Activated B cell treated with CpG ODN at 0.5 μM for 24 hours (primary cell): ENCODE data around the gene RTL10. TPM values are rescaled to one million over a fixed set of nuclear protein-coding genes. Genes with fewer than 3 reads are reported as not detected.

Experiments used
- ATAC-seq: fragments of 200-7000 bp; cut with Tn5 transposase; one replicate; pipeline ENCODE4 v1.10.0; 2021; ENCODE audit warnings: low read depth, mild to moderate bottlenecking, moderate library complexity
- CTCF ChIA-PET: fragments of 350-600 bp; sonication (Branson Sonifier 250); formaldehyde crosslinking; loops from one replicate; lab custom pipeline; 2021; ENCODE audit warnings: antibody characterized with exemption; lab: Charles Lee
- POLR2A ChIA-PET: fragments of 350-600 bp; sonication (Branson Sonifier 250); formaldehyde crosslinking; loops from one replicate; lab custom pipeline; 2021; ENCODE audit warnings: antibody characterized with exemption; lab: Charles Lee
- DNase-seq: peaks from one replicate; pipeline ENCODE4 v3.0.0; 2022
- H3K27ac Mint-ChIP-seq: one replicate; pipeline ENCODE4 v1.8.0; 2020; ENCODE audit warnings: mixed read lengths
- H3K27me3 Mint-ChIP-seq: one replicate; pipeline ENCODE4 v1.8.0; 2021; ENCODE audit warnings: mixed read lengths
- H3K36me3 Mint-ChIP-seq: one replicate; pipeline ENCODE4 v1.8.0; 2021; ENCODE audit warnings: low read depth, mixed read lengths
- H3K4me1 Mint-ChIP-seq: one replicate; pipeline ENCODE4 v1.8.0; 2021; ENCODE audit warnings: mixed read lengths
- H3K4me3 Mint-ChIP-seq: one replicate; pipeline ENCODE4 v1.8.0; 2020; ENCODE audit warnings: mild to moderate bottlenecking, mixed read lengths
- H3K9me3 Mint-ChIP-seq: one replicate; pipeline ENCODE4 v1.8.0; 2020; ENCODE audit warnings: mixed read lengths
- intact Hi-C: fragments of 100-400 bp; cut with micrococcal nuclease; formaldehyde crosslinking; loops from one replicate; pipeline ENCODE4 v1.15.1; 2024
- total RNA-seq: library from RNA; stranded (reverse); gene quantifications from 2 replicates; pipeline ENCODE4 v1.2.3, GENCODE V29; 2022
- TF ChIP-seq, protein P1 (sequence below): fragments of 200-600 bp; IDR thresholded peaks from one replicate; pipeline ENCODE4 v1.8.0; 2022; ENCODE audit warnings: antibody characterized with exemption, mild to moderate bottlenecking

RTL10 gene
- 9.1 and 12.1 TPM in 2 replicates for total RNA-seq

DNA sequence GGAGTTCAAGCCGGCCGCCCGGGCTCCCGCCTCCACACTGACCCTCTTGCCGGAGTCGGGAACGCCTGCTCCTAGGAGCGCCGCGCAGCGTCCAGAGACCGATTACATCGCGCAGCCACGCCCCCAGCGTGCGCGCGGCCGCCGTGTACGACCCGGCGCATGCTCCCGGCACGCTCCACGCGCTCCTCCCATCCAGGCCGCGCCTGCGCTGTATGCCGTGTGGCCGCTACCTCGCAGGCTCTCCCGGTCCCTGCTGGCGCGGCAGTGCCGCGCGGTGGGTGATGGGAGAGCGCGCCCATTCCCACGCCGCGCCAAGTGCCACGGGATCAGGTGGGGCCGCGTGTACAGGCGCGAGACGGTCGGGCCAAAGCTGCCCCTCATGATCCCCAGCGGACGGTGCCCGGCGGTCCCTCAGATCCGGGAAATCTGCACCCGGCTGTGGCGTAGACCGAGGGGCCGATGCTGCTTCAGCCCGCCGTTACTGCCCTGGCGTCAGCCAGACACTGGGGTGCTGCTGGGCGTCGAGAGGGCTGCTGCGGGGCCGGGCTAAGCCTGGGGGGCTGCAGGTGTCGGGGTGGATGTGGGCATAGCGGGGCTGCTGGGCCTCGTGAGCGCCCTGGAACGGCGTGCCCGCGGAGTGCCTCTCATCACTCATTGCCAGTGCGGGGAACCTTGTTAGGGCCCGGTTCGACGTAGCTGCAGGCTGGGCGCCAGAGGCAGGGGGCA is at the start of gene RTL10, which contains the start of gene GNB1L:
Gene RTL10, minus strand, starts transcription at position 97 of the 726 bp plus-strand sequence. CDS start 2,613 bp downstream, outside the sequence.
Gene GNB1L, minus strand, starts transcription at position 97 of the 726 bp plus-strand sequence. CDS start 33,519 bp downstream, outside the sequence.
- ATAC-seq (peak; percentile 92), DNase-seq (peak; percentile 98)
- TF ChIP-seq, protein P1, sequence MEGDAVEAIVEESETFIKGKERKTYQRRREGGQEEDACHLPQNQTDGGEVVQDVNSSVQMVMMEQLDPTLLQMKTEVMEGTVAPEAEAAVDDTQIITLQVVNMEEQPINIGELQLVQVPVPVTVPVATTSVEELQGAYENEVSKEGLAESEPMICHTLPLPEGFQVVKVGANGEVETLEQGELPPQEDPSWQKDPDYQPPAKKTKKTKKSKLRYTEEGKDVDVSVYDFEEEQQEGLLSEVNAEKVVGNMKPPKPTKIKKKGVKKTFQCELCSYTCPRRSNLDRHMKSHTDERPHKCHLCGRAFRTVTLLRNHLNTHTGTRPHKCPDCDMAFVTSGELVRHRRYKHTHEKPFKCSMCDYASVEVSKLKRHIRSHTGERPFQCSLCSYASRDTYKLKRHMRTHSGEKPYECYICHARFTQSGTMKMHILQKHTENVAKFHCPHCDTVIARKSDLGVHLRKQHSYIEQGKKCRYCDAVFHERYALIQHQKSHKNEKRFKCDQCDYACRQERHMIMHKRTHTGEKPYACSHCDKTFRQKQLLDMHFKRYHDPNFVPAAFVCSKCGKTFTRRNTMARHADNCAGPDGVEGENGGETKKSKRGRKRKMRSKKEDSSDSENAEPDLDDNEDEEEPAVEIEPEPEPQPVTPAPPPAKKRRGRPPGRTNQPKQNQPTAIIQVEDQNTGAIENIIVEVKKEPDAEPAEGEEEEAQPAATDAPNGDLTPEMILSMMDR = no peak
- intact Hi-C loops = loop anchor here (2.0 to 5.0 kb wide), 5 partner anchors 36 to 847 kb away; partner anchors contain the start of genes COMT, SLC25A1 and TXNRD2
- Mint-ChIP-seq H3K27ac (peak within 1 kb of the TSS; percentile 88), H3K4me3 (peak within 1 kb of the TSS; percentile 91), H3K27me3 (no peaks in the 10 kb centered on the region), H3K36me3 (peaks cover 14% of the 10 kb centered on the region), H3K4me1 (peaks cover 39% of the 10 kb centered on the region), H3K9me3 (no peaks in the 10 kb centered on the region)
- ChIA-PET CTCF (interaction anchor here (1.2 to 1.7 kb wide), 4 partner anchors 12 to 124 kb away, joined by 3 to 8 read pairs (median 6); no protein-coding TSS in a partner anchor), POLR2A (interaction anchor here (1.0 to 1.6 kb wide), 3 partner anchors 10 to 81 kb away, joined by 3 to 6 read pairs (median 4); no protein-coding TSS in a partner anchor)

DNA sequence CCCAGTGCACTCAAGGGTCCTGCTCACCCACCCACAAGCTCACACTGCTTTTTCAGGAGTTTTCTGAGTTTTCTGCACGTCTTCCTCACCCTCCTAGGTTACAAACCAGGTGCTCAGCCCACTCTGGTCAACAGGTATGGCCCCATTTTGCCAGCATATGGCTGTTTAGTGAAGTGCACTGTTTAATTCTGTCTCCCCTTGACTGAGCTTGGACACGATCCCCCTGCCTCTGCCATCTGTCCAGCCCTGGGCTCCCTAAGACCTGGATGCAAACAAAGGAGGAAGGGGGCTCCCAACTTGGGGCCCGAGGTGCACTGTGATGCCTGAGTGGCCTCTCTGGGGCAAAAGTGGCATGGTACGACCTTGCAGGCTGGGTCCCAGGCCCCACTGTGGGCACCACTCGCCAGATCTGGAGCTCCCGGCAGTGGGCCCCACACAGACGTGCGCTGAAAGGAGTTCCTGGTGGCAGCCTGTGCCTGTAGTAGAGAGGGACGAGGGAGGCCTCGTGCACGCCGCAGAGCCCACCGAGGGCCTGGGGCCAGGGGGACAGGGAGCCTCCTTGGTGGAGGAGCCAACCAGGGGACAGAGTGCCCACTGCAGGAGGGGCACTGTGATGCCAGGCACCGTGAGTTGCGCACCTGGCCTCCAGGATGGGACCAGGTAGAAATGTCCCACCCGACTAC is 49.6 kb upstream of the RTL10 start:
- no peak for ATAC-seq
- H3K36me3 Mint-ChIP-seq = peaks cover 15% of the 10 kb centered on the region
- intact Hi-C loops = no loop called here
- no peaks in the 10 kb centered on the region for H3K4me1 Mint-ChIP-seq
- no peaks in the 10 kb centered on the region for H3K27me3 Mint-ChIP-seq
- TF ChIP-seq, protein P1 = no peak
- CTCF ChIA-PET = interaction anchor here (3.0 kb wide), 1 partner anchor 173 kb away, joined by 14 read pairs; no protein-coding TSS in a partner anchor
- H3K9me3 Mint-ChIP-seq = no peaks in the 10 kb centered on the region
- POLR2A ChIA-PET = no interaction called here
- no peak overlapping the region for H3K27ac Mint-ChIP-seq
- DNase-seq = no peak
- no peak overlapping the region for H3K4me3 Mint-ChIP-seq

- no peak for DNase-seq
- ChIA-PET CTCF (no interaction called here), POLR2A (no interaction called here)
- Mint-ChIP-seq H3K4me3 (no peak overlapping the region), H3K27me3 (no peaks in the 10 kb centered on the region), H3K9me3 (no peaks in the 10 kb centered on the region), H3K36me3 (peaks cover 18% of the 10 kb centered on the region), H3K27ac (no peak overlapping the region), H3K4me1 (no peaks in the 10 kb centered on the region)
- TF ChIP-seq, protein P1 = no peak
- intact Hi-C loops = no loop called here
- no peak for ATAC-seq
Observed at GRCh38 chr22:19903513-19903912, 48.8 kb upstream of the RTL10 start.

DNA sequence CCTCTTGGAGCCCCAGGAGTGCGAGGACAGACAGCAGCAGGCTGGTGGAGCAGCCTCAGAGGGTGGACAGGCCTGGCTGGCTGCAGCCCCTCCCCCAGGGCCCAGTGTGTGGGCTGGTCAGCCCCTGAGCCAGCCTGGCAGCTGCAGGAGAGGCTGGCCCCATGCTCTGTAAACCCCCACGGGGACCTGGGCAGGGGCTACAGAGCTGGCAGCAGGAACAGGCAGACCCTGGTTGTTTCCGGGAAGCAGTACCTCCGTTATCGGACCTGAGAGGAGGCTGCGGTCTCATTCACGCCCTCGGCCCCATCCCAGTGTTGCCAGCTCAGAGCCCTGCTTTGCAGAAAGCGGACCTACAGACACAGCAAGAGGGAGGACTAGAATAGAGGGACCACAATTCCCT is 48.4 kb upstream of the RTL10 start:
- no peaks in the 10 kb centered on the region for H3K4me1 Mint-ChIP-seq
- no peak overlapping the region for H3K27ac Mint-ChIP-seq
- POLR2A ChIA-PET = no interaction called here
- DNase-seq (no peak), ATAC-seq (no peak)
- intact Hi-C loops = no loop called here
- H3K36me3 Mint-ChIP-seq = peaks cover 16% of the 10 kb centered on the region
- TF ChIP-seq, protein P1 = no peak
- H3K9me3 Mint-ChIP-seq = no peaks in the 10 kb centered on the region
- CTCF ChIA-PET = no interaction called here
- no peaks in the 10 kb centered on the region for H3K27me3 Mint-ChIP-seq
- no peak overlapping the region for H3K4me3 Mint-ChIP-seq

DNA sequence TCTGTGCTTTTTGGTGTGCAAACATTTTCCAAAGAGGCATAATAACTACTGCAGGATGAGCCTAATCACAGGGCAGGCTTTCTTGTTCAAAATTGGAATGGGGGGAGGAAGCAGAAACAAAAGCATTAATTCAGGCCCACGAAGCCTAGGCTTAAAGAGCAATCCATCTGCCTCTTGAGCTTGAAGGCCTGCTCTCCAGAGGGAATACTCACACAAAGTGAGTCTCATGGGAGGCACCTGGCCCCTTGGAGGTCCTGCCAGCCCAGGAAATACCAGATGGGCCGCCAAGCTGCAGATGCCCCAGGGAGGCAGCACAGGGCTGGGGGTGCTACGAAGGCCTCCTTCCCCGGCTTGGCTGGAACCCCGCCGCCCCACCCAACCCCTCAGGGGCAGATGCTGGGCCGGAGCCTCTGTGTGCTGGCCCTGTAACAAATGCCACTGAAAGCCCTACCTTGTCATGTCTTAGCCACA is 47.6 kb upstream of the RTL10 start:
- ATAC-seq = no peak
- H3K9me3 Mint-ChIP-seq = no peaks in the 10 kb centered on the region
- peaks cover 18% of the 10 kb centered on the region for H3K36me3 Mint-ChIP-seq
- H3K4me3 Mint-ChIP-seq = no peak overlapping the region
- no peak overlapping the region for H3K27ac Mint-ChIP-seq
- intact Hi-C loops = no loop called here
- no peak for DNase-seq
- no peaks in the 10 kb centered on the region for H3K4me1 Mint-ChIP-seq
- TF ChIP-seq, protein P1 = no peak
- H3K27me3 Mint-ChIP-seq = no peaks in the 10 kb centered on the region
- ChIA-PET POLR2A (no interaction called here), CTCF (no interaction called here)
